HG02763 (cell line): ENCODE results near the gene TENT5A.
"Not testable (repeated sequence)": the region's sequence is repeated elsewhere in the genome, so short reads cannot be mapped to it uniquely, and the experiment has no call there.

ENCODE experiments used
- ATAC-seq: cut with Tn5 transposase; IDR thresholded peaks from one replicate; pipeline ENCODE4 v1.9.1; 2021; ENCODE audit warnings: mild to moderate bottlenecking, moderate library complexity; ENCODE audit not compliant: unreplicated experiment

Gene TENT5A

GRCh38 chr6:81752084-81752920 lies at the start of gene TENT5A:
Gene TENT5A (minus strand): TSS chr6:81752681. CDS start chr6:81752141, 540 bp downstream.
- peak; percentile 70 for ATAC-seq

DNA sequence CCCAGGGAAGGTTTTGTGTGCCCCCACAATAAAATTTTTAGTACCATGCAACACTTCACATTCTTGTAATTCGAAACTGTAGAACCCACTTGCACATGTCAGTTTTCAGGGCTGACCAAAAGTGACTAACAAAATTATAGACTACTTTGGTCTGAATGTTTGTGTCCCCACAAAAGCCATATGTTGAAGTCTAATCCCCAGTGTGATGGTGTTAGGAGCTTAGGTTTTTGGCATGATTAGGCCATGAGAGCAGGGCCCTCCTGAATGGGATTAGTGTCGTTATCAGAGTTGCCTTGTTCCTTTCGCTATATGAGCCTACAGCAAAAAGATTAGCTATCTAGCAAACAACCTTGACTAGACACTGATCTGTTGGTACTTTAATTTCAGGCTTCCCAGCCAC lies 49.0 kb upstream of the TENT5A start:
- no peak for ATAC-seq

- no peak for ATAC-seq
Measured at GRCh38 chr6:81800666-81801065, 48.2 kb upstream of the TENT5A start.

- ATAC-seq: no peak
Measured at GRCh38 chr6:81799323-81799722, 46.8 kb upstream of the TENT5A start.

DNA sequence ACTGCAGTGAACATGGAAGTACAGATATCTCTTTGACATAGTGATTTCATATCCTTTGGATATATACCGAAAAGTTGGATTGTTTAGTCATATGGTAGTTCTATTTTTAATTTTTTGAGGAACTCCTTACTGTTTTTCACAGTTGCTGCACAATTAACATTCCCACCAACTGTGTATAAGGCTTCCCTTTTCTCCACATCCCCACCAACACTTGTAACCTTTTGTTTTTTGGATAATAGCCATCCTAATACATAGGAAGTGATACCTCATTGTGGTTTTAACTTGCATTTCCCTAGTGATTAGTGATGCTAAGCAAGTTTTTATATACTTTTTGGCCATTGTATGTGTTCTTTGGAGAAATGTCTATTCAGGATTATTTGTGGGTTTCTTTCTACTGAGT lies 45.1 kb upstream of the TENT5A start:
- ATAC-seq: no peak

DNA sequence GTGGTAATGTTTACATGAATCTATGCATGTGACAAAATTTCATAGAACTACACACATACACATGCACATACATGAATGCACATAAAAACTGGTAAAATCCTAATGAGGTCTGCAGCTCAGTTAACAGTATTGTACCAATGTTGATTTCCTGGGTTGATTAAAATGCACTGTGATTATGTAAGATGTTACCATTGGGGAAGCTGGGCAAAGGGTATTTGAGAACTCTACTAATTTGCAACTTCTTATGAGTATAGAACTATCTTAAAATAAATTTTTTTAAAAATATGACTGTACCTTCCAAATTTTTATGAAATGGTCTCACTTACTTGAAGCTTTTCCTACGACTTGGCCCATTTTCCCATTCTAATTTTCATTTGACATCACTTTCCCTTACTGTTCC lies 43.4 kb upstream of the TENT5A start:
- no peak for ATAC-seq

- ATAC-seq: no peak
Measured at GRCh38 chr6:81793821-81794475, 41.5 kb upstream of the TENT5A start.

DNA sequence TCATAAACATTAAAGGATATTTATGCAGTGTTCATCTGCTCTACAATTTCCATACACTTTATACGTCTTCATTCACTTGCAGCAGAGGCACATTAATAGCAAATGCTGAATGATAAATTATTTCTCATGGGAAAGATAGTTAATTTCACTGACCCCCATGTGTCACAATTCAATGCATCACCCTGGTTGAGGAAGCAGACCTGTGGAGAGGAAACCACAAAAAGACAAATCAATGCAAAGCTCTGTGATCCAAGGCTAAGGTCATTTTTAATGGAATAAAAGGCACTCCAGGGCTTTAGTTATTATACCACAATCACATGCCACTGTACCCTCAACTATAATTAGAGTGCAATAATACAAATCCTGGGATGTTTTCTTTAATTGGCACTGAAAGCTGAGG lies 40.3 kb upstream of the TENT5A start:
- no peak for ATAC-seq

GRCh38 chr6:81791756-81792155 lies 39.3 kb upstream of the TENT5A start:
- ATAC-seq: no peak

- no peak for ATAC-seq
Measured at GRCh38 chr6:81790034-81790433, 37.6 kb upstream of the TENT5A start.

GRCh38 chr6:81789291-81789690 lies 36.8 kb upstream of the TENT5A start:
- no peak for ATAC-seq

- ATAC-seq: no peak
Measured at GRCh38 chr6:81788748-81789147, 36.3 kb upstream of the TENT5A start.

GRCh38 chr6:81787313-81788068 lies 35.0 kb upstream of the TENT5A start:
- no peak for ATAC-seq

- ATAC-seq: no peak
Measured at GRCh38 chr6:81786150-81786549, 33.7 kb upstream of the TENT5A start.

GRCh38 chr6:81785377-81785776 lies 32.9 kb upstream of the TENT5A start:
- ATAC-seq: no peak

GRCh38 chr6:81783893-81784292 lies 31.4 kb upstream of the TENT5A start:
- no peak for ATAC-seq

GRCh38 chr6:81781624-81782023 lies 29.1 kb upstream of the TENT5A start:
- ATAC-seq: no peak

GRCh38 chr6:81777586-81778268 lies 25.2 kb upstream of the TENT5A start:
- ATAC-seq: no peak

DNA sequence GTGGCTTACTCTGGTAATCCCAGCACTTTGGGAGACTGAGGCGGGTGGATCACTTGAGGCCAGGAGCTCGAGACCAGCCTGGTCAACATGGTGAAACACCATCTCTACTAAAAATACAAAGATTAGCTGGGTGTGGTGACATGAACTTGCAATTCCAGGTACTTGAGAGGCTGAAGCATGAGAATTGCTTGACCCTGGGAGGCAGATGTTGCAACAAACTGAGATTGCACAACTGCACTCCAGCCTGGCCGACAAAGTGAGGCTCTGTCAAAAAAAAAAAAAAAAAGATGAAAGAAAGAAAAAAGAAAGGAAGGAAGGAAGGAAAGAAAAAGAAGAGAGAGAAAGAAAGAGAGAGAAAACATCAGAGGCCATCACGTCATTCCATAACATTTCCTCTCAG lies 23.7 kb upstream of the TENT5A start:
- ATAC-seq: not testable (repeated sequence)

GRCh38 chr6:81774542-81774941 lies 22.1 kb upstream of the TENT5A start:
- ATAC-seq: no peak

GRCh38 chr6:81773887-81774286 lies 21.4 kb upstream of the TENT5A start:
- ATAC-seq: no peak
